SK-N-SH treated with all-trans-retinoic acid at 6 μM for 48 hours (cell line): ENCODE data around the gene FFAR2.

Source experiments
- ATAC-seq: fragments of 200-7000 bp; cut with Tn5 transposase; 3 replicates; pipeline ENCODE4 v1.9.1; 2020; ENCODE audit warnings: mild to moderate bottlenecking, moderate library complexity
- ARNTL ChIP-seq: fragments of 450-650 bp; formaldehyde crosslinking; IDR thresholded peaks from 2 replicates; pipeline ENCODE4 v1.5.0; 2020; ENCODE audit warnings: low read depth, mild to moderate bottlenecking, moderate library complexity, borderline replicate concordance
- BACH2 ChIP-seq: fragments of 250-450 bp; sonication (Bioruptor Pico); IDR thresholded peaks from 2 replicates; pipeline ENCODE4 v1.9.0; 2021; ENCODE audit warnings: mild to moderate bottlenecking, borderline replicate concordance
- CREB5 ChIP-seq: fragments of 250-450 bp; sonication (Bioruptor Pico); IDR thresholded peaks from 2 replicates; pipeline ENCODE4 v1.5.1; 2020; ENCODE audit warnings: low read depth, mild to moderate bottlenecking, moderate library complexity
- CSDC2 ChIP-seq: fragments of 250-450 bp; sonication (Bioruptor Pico); IDR thresholded peaks from 2 replicates; pipeline ENCODE4 v1.5.0; 2020; ENCODE audit warnings: mild to moderate bottlenecking, moderate library complexity
- CSRNP3 ChIP-seq: fragments of 250-450 bp; sonication (Bioruptor Pico); IDR thresholded peaks from 2 replicates; pipeline ENCODE4 v1.5.1; 2021; ENCODE audit warnings: mild to moderate bottlenecking, moderate library complexity
- ESRRG ChIP-seq: fragments of 250-450 bp; sonication (Bioruptor Pico); IDR thresholded peaks from 2 replicates; pipeline ENCODE4 v1.6.1; 2021; ENCODE audit warnings: mild to moderate bottlenecking
- GLIS3 ChIP-seq: fragments of 250-450 bp; sonication (Bioruptor Pico); IDR thresholded peaks from 2 replicates; pipeline ENCODE4 v1.5.0; 2020; ENCODE audit warnings: mild to moderate bottlenecking, moderate library complexity
- OSR1 ChIP-seq: fragments of 250-450 bp; sonication (Bioruptor Pico); IDR thresholded peaks from 2 replicates; pipeline ENCODE4 v1.8.0; 2022; ENCODE audit warnings: moderate library complexity, mild to moderate bottlenecking, inconsistent platforms
- POU6F1 ChIP-seq: fragments of 250-450 bp; sonication (Bioruptor Pico); IDR thresholded peaks from 2 replicates; pipeline ENCODE4 v1.8.0; 2021; ENCODE audit warnings: low read depth, mild to moderate bottlenecking, moderate library complexity, borderline replicate concordance
- PPARA ChIP-seq: fragments of 250-450 bp; sonication (Bioruptor Pico); IDR thresholded peaks from 2 replicates; pipeline ENCODE4 v1.5.0; 2020; ENCODE audit warnings: mild to moderate bottlenecking, borderline replicate concordance
- SNAI2 ChIP-seq: fragments of 250-450 bp; sonication (Bioruptor Pico); IDR thresholded peaks from 2 replicates; pipeline ENCODE4 v1.5.0; 2020; ENCODE audit warnings: mild to moderate bottlenecking, moderate library complexity
- TCF4 ChIP-seq: fragments of 250-450 bp; sonication (Bioruptor Pico); IDR thresholded peaks from 2 replicates; pipeline ENCODE4 v1.8.0; 2021; ENCODE audit warnings: mild to moderate bottlenecking, moderate library complexity, borderline replicate concordance
- TOX ChIP-seq: fragments of 250-450 bp; sonication (Bioruptor Pico); IDR thresholded peaks from 2 replicates; pipeline ENCODE4 v1.8.0; 2021; ENCODE audit warnings: mild to moderate bottlenecking, moderate library complexity, borderline replicate concordance
- TSHZ2 ChIP-seq: fragments of 250-450 bp; sonication (Bioruptor Pico); IDR thresholded peaks from 2 replicates; pipeline ENCODE4 v1.5.0; 2020; ENCODE audit warnings: mild to moderate bottlenecking, moderate library complexity
- ZC3H10 ChIP-seq: fragments of 250-450 bp; sonication (Bioruptor Pico); IDR thresholded peaks from 2 replicates; pipeline ENCODE4 v1.5.1; 2021; ENCODE audit warnings: mild to moderate bottlenecking, moderate library complexity
- ZFP3 ChIP-seq: fragments of 250-450 bp; sonication (Bioruptor Pico); IDR thresholded peaks from 2 replicates; pipeline ENCODE4 v1.5.0; 2020; ENCODE audit warnings: mild to moderate bottlenecking, moderate library complexity
- ZFP30 ChIP-seq: fragments of 450-650 bp; formaldehyde crosslinking; IDR thresholded peaks from 2 replicates; pipeline ENCODE4 v1.5.0; 2022; ENCODE audit warnings: mild to moderate bottlenecking, moderate library complexity
- ZNF565 ChIP-seq: fragments of 450-650 bp; formaldehyde crosslinking; conservative IDR thresholded peaks from 2 replicates; pipeline ENCODE4 v1.5.0; 2020; ENCODE audit warnings: low read depth, mild to moderate bottlenecking, moderate library complexity
- ZNF70 ChIP-seq: fragments of 450-650 bp; formaldehyde crosslinking; IDR thresholded peaks from 2 replicates; pipeline ENCODE4 v1.5.0; 2020; ENCODE audit warnings: mild to moderate bottlenecking, moderate library complexity
- ZNF8 ChIP-seq: fragments of 450-650 bp; formaldehyde crosslinking; IDR thresholded peaks from 2 replicates; pipeline ENCODE4 v1.5.0; 2020; ENCODE audit warnings: mild to moderate bottlenecking, moderate library complexity

FFAR2 gene

GRCh38 chr19:35437406-35437951, 10.6 kb upstream of the FFAR2 start (continued):
- no peak for TF ChIP-seq POU6F1 (CRISPR knock-in tag)
- TF ChIP-seq ZNF70 (CRISPR knock-in tag) = no peak

GRCh38 chr19:35438096-35438495, 10.0 kb upstream of the FFAR2 start:
- no peak for ATAC-seq

GRCh38 chr19:35438527-35438926, 9.5 kb upstream of the FFAR2 start:
- no peak for ATAC-seq
- TF ChIP-seq ZNF565 (no peak), OSR1 (no peak), ZFP3 (CRISPR knock-in tag) (no peak), ESRRG (no peak), TCF4 (CRISPR knock-in tag) (no peak), BACH2 (CRISPR knock-in tag) (no peak), GLIS3 (no peak), ZNF8 (CRISPR knock-in tag) (no peak)

More at GRCh38 chr19:35438096-35438495, 10.0 kb upstream of the FFAR2 start:
- TF ChIP-seq BACH2 (CRISPR knock-in tag) = no peak
- TF ChIP-seq PPARA (CRISPR knock-in tag) = no peak
- no peak for TF ChIP-seq CSRNP3 (CRISPR knock-in tag)
- no peak for TF ChIP-seq TSHZ2 (CRISPR knock-in tag)
- no peak for TF ChIP-seq OSR1
- no peak for TF ChIP-seq CREB5 (CRISPR knock-in tag)
- no peak for TF ChIP-seq ZNF70 (CRISPR knock-in tag)
- TF ChIP-seq ZC3H10 (CRISPR knock-in tag) = no peak
- no peak for TF ChIP-seq CSDC2 (CRISPR knock-in tag)
- TF ChIP-seq TOX (CRISPR knock-in tag) = no peak
- no peak for TF ChIP-seq ARNTL
- TF ChIP-seq ZFP3 (CRISPR knock-in tag) = no peak
- no peak for TF ChIP-seq ZFP30 (CRISPR knock-in tag)

GRCh38 chr19:35439921-35440320, 8.1 kb upstream of the FFAR2 start:
- no peak for TF ChIP-seq ZFP3 (CRISPR knock-in tag)
- no peak for TF ChIP-seq ESRRG
- no peak for TF ChIP-seq ZFP30 (CRISPR knock-in tag)
- no peak for TF ChIP-seq SNAI2 (CRISPR knock-in tag)
- TF ChIP-seq BACH2 (CRISPR knock-in tag) = no peak
- no peak for ATAC-seq

- ATAC-seq = no peak
- TF ChIP-seq ZNF70 (CRISPR knock-in tag) = no peak
- no peak for TF ChIP-seq CSRNP3 (CRISPR knock-in tag)
- TF ChIP-seq, all 23 proteins: peak for 0
These were observed 6.0 kb upstream of the FFAR2 start for GRCh38 chr19:35442091-35442490.
